ENCODE measurements around the gene KTN1. TPM values are rescaled to one million over a fixed set of nuclear protein-coding genes. Genes with fewer than 3 reads are reported as not detected.

The KTN1 gene
- total RNA-seq, 1 donor from 2014 or later = 179 TPM

- intact Hi-C loops (cut with DNase I) = no loop called here
- Histone ChIP-seq H3K4me1 (peaks cover 55% of the 10 kb centered on the region), H3K9me3 (no peaks in the 10 kb centered on the region), H3K27ac (no peak overlapping the region), H3K36me3 (no peaks in the 10 kb centered on the region), H3K4me3 (no peak overlapping the region), H3K27me3 (no peaks in the 10 kb centered on the region)
- no peak for ATAC-seq
- TF ChIP-seq, protein P1, sequence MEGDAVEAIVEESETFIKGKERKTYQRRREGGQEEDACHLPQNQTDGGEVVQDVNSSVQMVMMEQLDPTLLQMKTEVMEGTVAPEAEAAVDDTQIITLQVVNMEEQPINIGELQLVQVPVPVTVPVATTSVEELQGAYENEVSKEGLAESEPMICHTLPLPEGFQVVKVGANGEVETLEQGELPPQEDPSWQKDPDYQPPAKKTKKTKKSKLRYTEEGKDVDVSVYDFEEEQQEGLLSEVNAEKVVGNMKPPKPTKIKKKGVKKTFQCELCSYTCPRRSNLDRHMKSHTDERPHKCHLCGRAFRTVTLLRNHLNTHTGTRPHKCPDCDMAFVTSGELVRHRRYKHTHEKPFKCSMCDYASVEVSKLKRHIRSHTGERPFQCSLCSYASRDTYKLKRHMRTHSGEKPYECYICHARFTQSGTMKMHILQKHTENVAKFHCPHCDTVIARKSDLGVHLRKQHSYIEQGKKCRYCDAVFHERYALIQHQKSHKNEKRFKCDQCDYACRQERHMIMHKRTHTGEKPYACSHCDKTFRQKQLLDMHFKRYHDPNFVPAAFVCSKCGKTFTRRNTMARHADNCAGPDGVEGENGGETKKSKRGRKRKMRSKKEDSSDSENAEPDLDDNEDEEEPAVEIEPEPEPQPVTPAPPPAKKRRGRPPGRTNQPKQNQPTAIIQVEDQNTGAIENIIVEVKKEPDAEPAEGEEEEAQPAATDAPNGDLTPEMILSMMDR (IDR thresholded peaks at IDR 0.05) = no peak
- DNase-seq = no peak
Measured at GRCh38 chr14:55586411-55586810, 6.4 kb downstream of the KTN1 start.

- intact Hi-C loops (cut with DNase I) = no loop called here
- Histone ChIP-seq H3K4me1 (peaks cover 41% of the 10 kb centered on the region), H3K27ac (no peak overlapping the region), H3K4me3 (no peak overlapping the region), H3K9me3 (no peaks in the 10 kb centered on the region), H3K27me3 (no peaks in the 10 kb centered on the region), H3K36me3 (no peaks in the 10 kb centered on the region)
- no peak for DNase-seq
- TF ChIP-seq, protein P1 (IDR thresholded peaks at IDR 0.05) = no peak
- no peak for ATAC-seq
Measured at GRCh38 chr14:55587847-55588246, 7.8 kb downstream of the KTN1 start.

DNA sequence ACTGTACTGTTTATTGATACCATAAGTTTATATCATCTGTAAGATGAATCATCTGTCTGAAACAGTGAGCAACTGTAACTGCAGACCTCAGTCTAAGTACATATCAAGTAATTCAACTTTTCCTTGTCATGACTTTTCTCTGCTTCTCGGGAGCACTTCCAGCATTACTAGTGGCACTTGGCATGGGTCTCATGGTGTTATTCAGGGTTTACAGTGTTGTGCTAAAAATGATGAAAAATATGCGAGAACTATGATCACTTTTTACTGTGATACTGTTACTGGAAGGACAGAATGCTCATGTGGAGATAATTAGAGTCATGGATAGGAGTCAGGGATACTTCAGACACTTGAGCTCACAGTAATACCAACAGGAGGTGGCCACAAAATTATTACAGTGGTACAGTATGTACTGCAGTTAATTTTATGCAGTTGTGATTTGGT lies 8.3 kb downstream of the KTN1 start:
- Histone ChIP-seq H3K27ac (no peak overlapping the region), H3K4me1 (peaks cover 36% of the 10 kb centered on the region), H3K4me3 (no peak overlapping the region), H3K36me3 (no peaks in the 10 kb centered on the region), H3K27me3 (no peaks in the 10 kb centered on the region), H3K9me3 (no peaks in the 10 kb centered on the region)
- DNase-seq (no peak), ATAC-seq (no peak)
- intact Hi-C loops (cut with DNase I) = no loop called here
- TF ChIP-seq, protein P1 (IDR thresholded peaks at IDR 0.05) = no peak

- no peak overlapping the region for H3K4me3 ChIP-seq
- no peaks in the 10 kb centered on the region for H3K9me3 ChIP-seq
- no peak overlapping the region for H3K27ac ChIP-seq
- peaks cover 33% of the 10 kb centered on the region for H3K4me1 ChIP-seq
- no peak for ATAC-seq
- DNase-seq = no peak
- intact Hi-C loops (cut with DNase I) = no loop called here
- H3K27me3 ChIP-seq = no peaks in the 10 kb centered on the region
- TF ChIP-seq, protein P1 (IDR thresholded peaks at IDR 0.05) = no peak
- no peaks in the 10 kb centered on the region for H3K36me3 ChIP-seq
Measured at GRCh38 chr14:55589171-55589570, 9.2 kb downstream of the KTN1 start.

DNA sequence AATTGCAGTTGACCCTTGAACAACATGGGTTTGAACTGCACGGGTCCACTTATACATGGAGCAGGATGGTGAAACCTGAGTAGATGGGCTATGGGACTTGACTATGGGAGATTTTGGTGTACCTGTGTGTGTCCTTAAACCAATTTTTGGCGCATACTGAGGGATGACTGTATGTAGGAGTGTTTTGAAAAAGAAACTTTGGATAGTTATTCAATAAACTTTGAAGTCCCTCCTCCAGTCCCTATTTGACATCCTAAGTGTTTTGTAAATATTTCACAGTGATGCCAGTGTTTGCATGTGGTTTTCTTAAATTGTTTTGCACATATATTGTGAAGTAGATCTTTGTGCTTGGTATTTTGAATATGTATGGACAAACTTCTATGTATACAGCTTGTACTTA lies 12.4 kb downstream of the KTN1 start:
- intact Hi-C loops (cut with DNase I) = no loop called here
- no peak for DNase-seq
- Histone ChIP-seq H3K27ac (no peak overlapping the region), H3K4me1 (peaks cover 18% of the 10 kb centered on the region), H3K27me3 (no peaks in the 10 kb centered on the region), H3K36me3 (no peaks in the 10 kb centered on the region), H3K4me3 (no peak overlapping the region), H3K9me3 (no peaks in the 10 kb centered on the region)
- peak; percentile 58 for ATAC-seq
- TF ChIP-seq, protein P1 (IDR thresholded peaks at IDR 0.05) = no peak

GRCh38 chr14:55593698-55594097 lies 13.7 kb downstream of the KTN1 start:
- no peaks in the 10 kb centered on the region for H3K36me3 ChIP-seq
- DNase-seq (no peak), ATAC-seq (no peak)
- peaks cover 5% of the 10 kb centered on the region for H3K4me1 ChIP-seq
- TF ChIP-seq, protein P1 (IDR thresholded peaks at IDR 0.05) = no peak
- no peak overlapping the region for H3K4me3 ChIP-seq
- intact Hi-C loops (cut with DNase I) = no loop called here
- no peaks in the 10 kb centered on the region for H3K27me3 ChIP-seq
- H3K9me3 ChIP-seq = no peaks in the 10 kb centered on the region
- H3K27ac ChIP-seq = no peak overlapping the region

All from upper lobe of right lung (tissue), 1 donor.